Ecto neural progenitor cell (in vitro differentiated cells): ENCODE measurements around the gene ZNF284.
A peak's percentile ranks its signal among the peaks of the same experiment; 100 is the strongest.

ENCODE experiments used
- DNase-seq: peaks from one replicate; pipeline ENCODE4 v3.0.0-alpha.2; 2018; ENCODE audit warnings: low spot score

The ZNF284 gene

GRCh38 chr19:44071824-44072542 lies at the start of gene ZNF284:
TSS of gene ZNF284 (plus strand) at chr19:44072159. CDS start at chr19:44076390, 4,231 bp downstream.
- peak; percentile 89 for DNase-seq

GRCh38 chr19:44024900-44025216 lies 47.1 kb upstream of the ZNF284 start:
- no peak for DNase-seq

- DNase-seq, result peak; percentile 78
Measured at GRCh38 chr19:44025217-44025936, 46.6 kb upstream of the ZNF284 start, which contains the start of gene ZNF222. TSS of gene ZNF222 (plus strand) at chr19:44025379. CDS start at chr19:44025437, 58 bp downstream.

GRCh38 chr19:44026622-44027021 lies 45.3 kb upstream of the ZNF284 start:
- DNase-seq, result no peak

GRCh38 chr19:44032001-44032610 lies 39.9 kb upstream of the ZNF284 start:
- no peak for DNase-seq

GRCh38 chr19:44042147-44042546 lies 29.8 kb upstream of the ZNF284 start:
- DNase-seq, result no peak

- DNase-seq, result no peak
Measured at GRCh38 chr19:44050740-44051649, 21.0 kb upstream of the ZNF284 start.

GRCh38 chr19:44051650-44052402 lies 20.1 kb upstream of the ZNF284 start, which contains the start of gene ZNF223:
TSS of gene ZNF223 (plus strand) at chr19:44052036. CDS start at chr19:44055177, 3,141 bp downstream.
- peak; percentile 93 for DNase-seq

- no peak for DNase-seq
Measured at GRCh38 chr19:44055870-44056269, 16.1 kb upstream of the ZNF284 start.

GRCh38 chr19:44059229-44059628 lies 12.7 kb upstream of the ZNF284 start:
- DNase-seq, result no peak

GRCh38 chr19:44061038-44061437 lies 10.9 kb upstream of the ZNF284 start:
- no peak for DNase-seq

GRCh38 chr19:44066305-44066704 lies 5.7 kb upstream of the ZNF284 start:
- DNase-seq, result no peak

GRCh38 chr19:44069415-44069814 lies 2.5 kb upstream of the ZNF284 start:
- no peak for DNase-seq

- no peak for DNase-seq
Measured at GRCh38 chr19:44072543-44073401, 813 bp downstream of the ZNF284 start.

- DNase-seq, result no peak
Measured at GRCh38 chr19:44076325-44076724, 4.4 kb downstream of the ZNF284 start.

- no peak for DNase-seq
Measured at GRCh38 chr19:44092108-44092507, 20.1 kb downstream of the ZNF284 start.

GRCh38 chr19:44093931-44094765 lies 22.2 kb downstream of the ZNF284 start, which contains the start of gene ZNF224:
TSS of gene ZNF224 (plus strand) at chr19:44094361. CDS start at chr19:44097874, 3,513 bp downstream.
- peak; percentile 92 for DNase-seq

- DNase-seq, result no peak
Measured at GRCh38 chr19:44107751-44108150, 35.8 kb downstream of the ZNF284 start.

GRCh38 chr19:44109458-44109857 lies 37.5 kb downstream of the ZNF284 start:
- no peak for DNase-seq
